Measurements from ENCODE around the gene KCND2.

Gene KCND2

GRCh38 chr7:120723465-120724385 lies 450.8 kb downstream of the KCND2 start:
- DNase-seq (ENCODE audit: low read depth): no peak
- no peak for TF ChIP-seq CTCF (IDR thresholded peaks at IDR 0.05; ENCODE audit: insufficient read depth, low read depth, low read length, missing control alignments)
- H3K4me3 ChIP-seq (ENCODE audit: low read depth, low read length): no peak overlapping the region

GRCh38 chr7:120724448-120724847 lies 451.5 kb downstream of the KCND2 start:
- H3K4me3 ChIP-seq (ENCODE audit: low read depth, low read length): no peak overlapping the region
- no peak for TF ChIP-seq CTCF (IDR thresholded peaks at IDR 0.05; ENCODE audit: insufficient read depth, low read depth, low read length, missing control alignments)
- DNase-seq (ENCODE audit: low read depth): no peak

- DNase-seq (ENCODE audit: low read depth): no peak
- TF ChIP-seq CTCF (IDR thresholded peaks at IDR 0.05; ENCODE audit: insufficient read depth, low read depth, low read length, missing control alignments): no peak
- H3K4me3 ChIP-seq (ENCODE audit: low read depth, low read length): no peak overlapping the region
These were observed 452.0 kb downstream of the KCND2 start for GRCh38 chr7:120724955-120725354.

GRCh38 chr7:120725376-120726039 lies 452.5 kb downstream of the KCND2 start:
- no peak overlapping the region for H3K4me3 ChIP-seq (ENCODE audit: low read depth, low read length)
- peak; percentile 49 for DNase-seq (ENCODE audit: low read depth)
- TF ChIP-seq CTCF (IDR thresholded peaks at IDR 0.05; ENCODE audit: insufficient read depth, low read depth, low read length, missing control alignments): peak; percentile 54

GRCh38 chr7:120729245-120729644 lies 456.3 kb downstream of the KCND2 start:
- no peak for TF ChIP-seq CTCF (IDR thresholded peaks at IDR 0.05; ENCODE audit: insufficient read depth, low read depth, low read length, missing control alignments)
- H3K4me3 ChIP-seq (ENCODE audit: low read depth, low read length): no peak overlapping the region
- no peak for DNase-seq (ENCODE audit: low read depth)

GRCh38 chr7:120731271-120731670 lies 458.3 kb downstream of the KCND2 start:
- TF ChIP-seq CTCF (IDR thresholded peaks at IDR 0.05; ENCODE audit: insufficient read depth, low read depth, low read length, missing control alignments): no peak
- no peak overlapping the region for H3K4me3 ChIP-seq (ENCODE audit: low read depth, low read length)
- DNase-seq (ENCODE audit: low read depth): no peak
